Stimulated activated effector memory CD8-positive, alpha-beta T cell treated with anti-CD3 and anti-CD28 coated beads, Interleukin-12 subunit alpha, Interleukin-12 subunit beta, amount 100 ng/mL, for 72 hours (primary cell): ENCODE results near the gene SMAD9.

Experiments
- ATAC-seq: fragments of 150-1000 bp; cut with Tn5 transposase; 2 replicates; pipeline ENCODE4 v1.10.0; 2021
- DNase-seq, 2 donors: peaks; one replicate each; pipeline ENCODE4 v3.0.0; 2021 to 2022; ENCODE audit warnings: low spot score in 2 of 2
- H3K27ac Mint-ChIP-seq: one replicate; pipeline ENCODE4 v1.8.0; 2022; ENCODE audit warnings: mild to moderate bottlenecking, mixed read lengths
- H3K36me3 Mint-ChIP-seq: one replicate; pipeline ENCODE4 v1.8.0; 2022; ENCODE audit warnings: mild to moderate bottlenecking, mixed read lengths
- H3K4me1 Mint-ChIP-seq: one replicate; pipeline ENCODE4 v1.8.0; 2022; ENCODE audit warnings: mixed read lengths
- H3K4me3 Mint-ChIP-seq: one replicate; pipeline ENCODE4 v1.8.0; 2022; ENCODE audit warnings: mild to moderate bottlenecking, mixed read lengths
- H3K9me3 Mint-ChIP-seq: one replicate; pipeline ENCODE4 v1.8.0; 2022; ENCODE audit warnings: mixed read lengths

SMAD9 gene

GRCh38 chr13:36862002-36862685 lies 57.9 kb downstream of the SMAD9 start:
- DNase-seq (no peak), ATAC-seq (no peak)
- no peak overlapping the region for H3K27ac Mint-ChIP-seq
- H3K4me3 Mint-ChIP-seq, result no peak overlapping the region
- H3K4me1 Mint-ChIP-seq, result no peaks in the 10 kb centered on the region
- no peaks in the 10 kb centered on the region for H3K9me3 Mint-ChIP-seq
- no peaks in the 10 kb centered on the region for H3K36me3 Mint-ChIP-seq

- Mint-ChIP-seq H3K9me3 (no peaks in the 10 kb centered on the region), H3K27ac (no peak overlapping the region), H3K4me1 (no peaks in the 10 kb centered on the region), H3K36me3 (no peaks in the 10 kb centered on the region), H3K4me3 (no peak overlapping the region)
- ATAC-seq (no peak), DNase-seq (no peak)
Observed at GRCh38 chr13:36859259-36859658, 60.8 kb downstream of the SMAD9 start.

- ATAC-seq (peak; percentile 55), DNase-seq (no peak)
- no peaks in the 10 kb centered on the region for H3K36me3 Mint-ChIP-seq
- H3K27ac Mint-ChIP-seq, result no peak overlapping the region
- H3K4me3 Mint-ChIP-seq, result no peak overlapping the region
- no peaks in the 10 kb centered on the region for H3K9me3 Mint-ChIP-seq
- no peaks in the 10 kb centered on the region for H3K4me1 Mint-ChIP-seq
Observed at GRCh38 chr13:36858290-36858689, 61.7 kb downstream of the SMAD9 start.

- Mint-ChIP-seq H3K36me3 (no peaks in the 10 kb centered on the region), H3K4me3 (no peak overlapping the region), H3K9me3 (no peaks in the 10 kb centered on the region), H3K27ac (no peak overlapping the region), H3K4me1 (no peaks in the 10 kb centered on the region)
- ATAC-seq (no peak), DNase-seq (no peak)
Observed at GRCh38 chr13:36857253-36857652, 62.8 kb downstream of the SMAD9 start.

GRCh38 chr13:36850790-36851438 lies 69.1 kb downstream of the SMAD9 start:
- DNase-seq (no peak), ATAC-seq (no peak)
- Mint-ChIP-seq H3K27ac (peak overlapping the region; percentile 26), H3K36me3 (no peaks in the 10 kb centered on the region), H3K4me1 (no peaks in the 10 kb centered on the region), H3K4me3 (no peak overlapping the region), H3K9me3 (no peaks in the 10 kb centered on the region)

- no peak overlapping the region for H3K27ac Mint-ChIP-seq
- H3K4me3 Mint-ChIP-seq, result no peak overlapping the region
- DNase-seq, result no peak
- no peaks in the 10 kb centered on the region for H3K4me1 Mint-ChIP-seq
- H3K9me3 Mint-ChIP-seq, result no peaks in the 10 kb centered on the region
- no peaks in the 10 kb centered on the region for H3K36me3 Mint-ChIP-seq
- peak; percentile 58 for ATAC-seq
Observed at GRCh38 chr13:36848199-36848982, 71.6 kb downstream of the SMAD9 start.

GRCh38 chr13:36847606-36848005 lies 72.4 kb downstream of the SMAD9 start:
- no peaks in the 10 kb centered on the region for H3K4me1 Mint-ChIP-seq
- no peak overlapping the region for H3K4me3 Mint-ChIP-seq
- DNase-seq (no peak), ATAC-seq (no peak)
- no peak overlapping the region for H3K27ac Mint-ChIP-seq
- H3K9me3 Mint-ChIP-seq, result no peaks in the 10 kb centered on the region
- H3K36me3 Mint-ChIP-seq, result no peaks in the 10 kb centered on the region

- ATAC-seq (no peak), DNase-seq (no peak)
- H3K36me3 Mint-ChIP-seq, result no peaks in the 10 kb centered on the region
- no peaks in the 10 kb centered on the region for H3K9me3 Mint-ChIP-seq
- no peak overlapping the region for H3K27ac Mint-ChIP-seq
- no peaks in the 10 kb centered on the region for H3K4me1 Mint-ChIP-seq
- H3K4me3 Mint-ChIP-seq, result no peak overlapping the region
Observed at GRCh38 chr13:36841391-36841790, 78.6 kb downstream of the SMAD9 start.

- no peak overlapping the region for H3K4me3 Mint-ChIP-seq
- DNase-seq (no peak), ATAC-seq (no peak)
- no peaks in the 10 kb centered on the region for H3K4me1 Mint-ChIP-seq
- no peaks in the 10 kb centered on the region for H3K9me3 Mint-ChIP-seq
- H3K27ac Mint-ChIP-seq, result no peak overlapping the region
- no peaks in the 10 kb centered on the region for H3K36me3 Mint-ChIP-seq
Observed at GRCh38 chr13:36840718-36841250, 79.3 kb downstream of the SMAD9 start.

GRCh38 chr13:36839981-36840380 lies 80.1 kb downstream of the SMAD9 start:
- no peaks in the 10 kb centered on the region for H3K9me3 Mint-ChIP-seq
- peaks cover under 1% of the 10 kb centered on the region for H3K36me3 Mint-ChIP-seq
- DNase-seq (no peak), ATAC-seq (no peak)
- no peak overlapping the region for H3K27ac Mint-ChIP-seq
- H3K4me1 Mint-ChIP-seq, result peaks cover 4% of the 10 kb centered on the region
- H3K4me3 Mint-ChIP-seq, result no peak overlapping the region

- Mint-ChIP-seq H3K27ac (no peak overlapping the region), H3K9me3 (no peaks in the 10 kb centered on the region), H3K4me3 (no peak overlapping the region), H3K36me3 (peaks cover 8% of the 10 kb centered on the region), H3K4me1 (peaks cover 7% of the 10 kb centered on the region)
- no peak for DNase-seq
- ATAC-seq, result no peak
Observed at GRCh38 chr13:36839281-36839680, 80.8 kb downstream of the SMAD9 start.

GRCh38 chr13:36837354-36838092 lies 82.5 kb downstream of the SMAD9 start:
- Mint-ChIP-seq H3K36me3 (peaks cover 13% of the 10 kb centered on the region), H3K27ac (no peak overlapping the region), H3K4me3 (no peak overlapping the region), H3K9me3 (no peaks in the 10 kb centered on the region), H3K4me1 (peaks cover 7% of the 10 kb centered on the region)
- DNase-seq, result no peak
- no peak for ATAC-seq

- H3K36me3 Mint-ChIP-seq, result peaks cover 20% of the 10 kb centered on the region
- peaks cover 13% of the 10 kb centered on the region for H3K4me1 Mint-ChIP-seq
- H3K27ac Mint-ChIP-seq, result no peak overlapping the region
- H3K4me3 Mint-ChIP-seq, result no peak overlapping the region
- DNase-seq (no peak), ATAC-seq (peak; percentile 97)
- H3K9me3 Mint-ChIP-seq, result no peaks in the 10 kb centered on the region
Observed at GRCh38 chr13:36834299-36834698, 85.7 kb downstream of the SMAD9 start.

GRCh38 chr13:36831291-36831690 lies 88.7 kb downstream of the SMAD9 start:
- Mint-ChIP-seq H3K36me3 (peaks cover 50% of the 10 kb centered on the region), H3K4me3 (no peak overlapping the region), H3K9me3 (no peaks in the 10 kb centered on the region), H3K4me1 (peaks cover 13% of the 10 kb centered on the region), H3K27ac (no peak overlapping the region)
- DNase-seq, result no peak
- ATAC-seq, result no peak

- ATAC-seq, result no peak
- Mint-ChIP-seq H3K36me3 (peaks cover 62% of the 10 kb centered on the region), H3K9me3 (no peaks in the 10 kb centered on the region), H3K27ac (no peak overlapping the region), H3K4me3 (no peak overlapping the region), H3K4me1 (peaks cover 7% of the 10 kb centered on the region)
- no peak for DNase-seq
Observed at GRCh38 chr13:36829753-36830152, 90.3 kb downstream of the SMAD9 start.
